Subcutaneous abdominal adipose tissue (tissue), 5 donors: Measurements from ENCODE around the gene SUSD4.

Experiments
- H3K27ac ChIP-seq: one replicate; pipeline ENCODE4 v1.7.0; 2013; ENCODE audit warnings: low read depth, mild to moderate bottlenecking, inconsistent platforms, low read length, moderate library complexity
- H3K27me3 ChIP-seq, 5 donors: one replicate each; pipeline ENCODE4 v1.7.0; 2013; ENCODE audit warnings: low read length in 5 of 5, inconsistent platforms in 1 of 5; ENCODE audit not compliant: control insufficient read depth in 5 of 5, insufficient read depth in 4 of 5
- H3K36me3 ChIP-seq, 5 donors: one replicate each; pipeline ENCODE4 v1.7.0; 2013; ENCODE audit warnings: low read length in 5 of 5; ENCODE audit not compliant: control insufficient read depth in 5 of 5, insufficient read depth in 5 of 5
- H3K4me1 ChIP-seq, 5 donors: one replicate each; pipeline ENCODE4 v1.7.0; 2013; ENCODE audit warnings: low read length in 5 of 5, mild to moderate bottlenecking in 3 of 5, moderate library complexity in 1 of 5; ENCODE audit not compliant: control insufficient read depth in 5 of 5, insufficient read depth in 5 of 5
- H3K4me3 ChIP-seq, 5 donors: one replicate each; pipeline ENCODE4 v1.7.0; 2013; ENCODE audit warnings: low read length in 5 of 5, low read depth in 1 of 5
- H3K9ac ChIP-seq, 5 donors: one replicate each; pipeline ENCODE4 v1.7.0; 2013; ENCODE audit warnings: low read length in 5 of 5, mild to moderate bottlenecking in 4 of 5, moderate library complexity in 3 of 5
- H3K9me3 ChIP-seq, 5 donors: one replicate each; pipeline ENCODE4 v1.7.0; 2013; ENCODE audit warnings: low read length in 5 of 5; ENCODE audit not compliant: control insufficient read depth in 5 of 5
- donor health status: healthy.
- donor health status: healthy.
- donor health status: healthy.
- donor health status: healthy.
- donor health status: healthy.

SUSD4 gene

DNA sequence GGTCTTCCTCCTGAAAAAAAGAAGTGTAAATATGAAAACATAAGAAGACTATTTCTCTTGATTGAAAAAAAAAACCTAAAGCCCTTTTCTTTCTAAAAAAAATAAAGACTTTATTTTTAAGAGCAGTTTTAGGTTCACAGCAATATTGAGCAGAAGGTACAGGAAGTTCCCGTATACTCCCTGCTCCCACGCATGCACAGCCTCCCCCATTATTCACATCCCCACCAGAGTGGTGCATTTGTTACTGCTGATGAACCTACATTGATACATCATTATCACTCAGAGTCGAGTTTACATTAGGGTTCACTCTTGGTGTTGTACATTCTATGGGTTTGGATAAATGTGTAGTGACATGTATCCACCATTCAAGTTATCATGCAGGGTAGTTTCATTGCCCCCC, 128.9 kb downstream of the SUSD4 start:
- H3K4me3 ChIP-seq: no peak overlapping the region
- no peak overlapping the region for H3K9ac ChIP-seq
- peaks cover 0 to 13% (median 2%) of the 10 kb centered on the region in 5 donors for H3K4me1 ChIP-seq
- peaks cover 0 to 11% (median 5%) of the 10 kb centered on the region in 5 donors for H3K9me3 ChIP-seq
- H3K36me3 ChIP-seq: no peaks in the 10 kb centered on the region
- no peak overlapping the region for H3K27ac ChIP-seq
- no peaks in the 10 kb centered on the region for H3K27me3 ChIP-seq

- H3K9me3 ChIP-seq: peaks cover 0 to 11% (median 5%) of the 10 kb centered on the region in 5 donors
- H3K9ac ChIP-seq: no peak overlapping the region
- no peak overlapping the region for H3K4me3 ChIP-seq
- no peak overlapping the region for H3K27ac ChIP-seq
- no peaks in the 10 kb centered on the region for H3K27me3 ChIP-seq
- peaks cover 0 to 13% (median 2%) of the 10 kb centered on the region in 5 donors for H3K4me1 ChIP-seq
- no peaks in the 10 kb centered on the region for H3K36me3 ChIP-seq
Measured at GRCh38 chr1:223234534-223234933, 129.4 kb downstream of the SUSD4 start.

DNA sequence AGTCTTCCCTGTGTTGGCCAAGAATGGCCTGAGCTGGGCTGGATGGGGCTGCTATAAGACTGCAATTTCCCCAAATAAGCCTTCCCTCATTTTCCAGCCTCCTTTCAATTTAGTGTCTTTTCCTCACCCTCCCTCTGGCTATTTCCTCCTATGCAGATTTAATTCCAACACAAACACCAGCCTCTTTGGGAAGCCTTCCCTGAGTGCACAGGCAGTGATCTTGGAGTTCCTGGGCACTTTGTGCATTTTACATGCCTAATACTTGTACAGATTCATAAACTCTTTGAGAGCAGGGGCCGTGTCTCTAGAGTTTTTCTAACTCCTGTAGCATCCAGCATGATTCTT, 129.8 kb downstream of the SUSD4 start:
- Histone ChIP-seq H3K4me1 (peaks cover 0 to 13% (median 2%) of the 10 kb centered on the region in 5 donors), H3K27ac (no peak overlapping the region), H3K9me3 (peaks cover 0 to 11% (median 5%) of the 10 kb centered on the region in 5 donors), H3K9ac (no peak overlapping the region), H3K36me3 (no peaks in the 10 kb centered on the region), H3K27me3 (no peaks in the 10 kb centered on the region), H3K4me3 (no peak overlapping the region)

DNA sequence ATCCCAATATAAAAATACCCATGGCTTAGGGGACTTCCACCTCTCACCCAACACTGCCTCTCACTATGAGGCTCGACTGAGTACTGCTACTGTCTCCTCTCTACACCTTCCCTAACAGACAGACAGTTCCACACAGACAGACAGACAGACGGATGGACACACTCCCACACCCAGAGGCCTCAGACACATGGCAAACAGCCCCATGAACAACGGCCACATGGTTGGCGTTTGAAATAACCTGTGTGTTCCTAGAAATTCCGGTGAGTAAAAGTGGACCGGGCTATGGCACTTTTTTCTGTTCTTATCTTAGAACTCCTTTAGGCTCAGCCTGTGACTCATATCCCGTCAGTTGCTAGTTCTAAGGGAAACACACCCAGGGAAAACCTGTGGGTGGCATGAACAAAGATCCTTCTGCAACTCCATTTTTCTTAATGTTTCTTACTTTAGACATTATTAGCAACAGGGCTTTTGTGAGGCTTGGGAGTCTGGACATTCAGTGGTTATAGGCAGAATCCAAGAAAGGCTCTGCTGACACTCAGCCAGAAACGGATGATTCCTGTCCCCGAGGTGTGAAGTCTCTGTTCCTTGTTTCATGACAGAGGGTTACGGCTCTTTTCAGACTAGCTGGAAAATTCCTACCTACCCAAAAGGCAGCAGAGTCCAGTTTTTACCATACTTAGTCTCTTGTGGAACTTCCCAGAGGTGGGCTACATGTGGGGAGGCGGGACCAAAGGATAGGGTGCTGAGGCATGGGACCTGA, 130.4 kb downstream of the SUSD4 start:
- H3K4me1 ChIP-seq: peaks cover 0 to 13% (median 2%) of the 10 kb centered on the region in 5 donors
- no peaks in the 10 kb centered on the region for H3K36me3 ChIP-seq
- no peak overlapping the region for H3K27ac ChIP-seq
- peaks cover 0 to 11% (median 5%) of the 10 kb centered on the region in 5 donors for H3K9me3 ChIP-seq
- no peaks in the 10 kb centered on the region for H3K27me3 ChIP-seq
- no peak overlapping the region for H3K9ac ChIP-seq
- H3K4me3 ChIP-seq: no peak overlapping the region

GRCh38 chr1:223233019-223233409, 131.0 kb downstream of the SUSD4 start:
- Histone ChIP-seq H3K27ac (no peak overlapping the region), H3K27me3 (no peaks in the 10 kb centered on the region), H3K4me3 (no peak overlapping the region), H3K4me1 (peaks cover 0 to 13% (median 2%) of the 10 kb centered on the region in 5 donors), H3K36me3 (no peaks in the 10 kb centered on the region), H3K9ac (no peak overlapping the region), H3K9me3 (peaks cover 0 to 11% (median 5%) of the 10 kb centered on the region in 5 donors)

- H3K27me3 ChIP-seq: peaks cover 0 to 4% (median 0%) of the 10 kb centered on the region in 5 donors
- no peak overlapping the region for H3K9ac ChIP-seq
- peaks cover 0 to 1% (median 0%) of the 10 kb centered on the region in 5 donors for H3K9me3 ChIP-seq
- peaks cover 0 to 13% (median 2%) of the 10 kb centered on the region in 5 donors for H3K4me1 ChIP-seq
- no peak overlapping the region for H3K27ac ChIP-seq
- no peak overlapping the region for H3K4me3 ChIP-seq
- no peaks in the 10 kb centered on the region for H3K36me3 ChIP-seq
Measured at GRCh38 chr1:223231581-223231980, 132.4 kb downstream of the SUSD4 start.

- no peaks in the 10 kb centered on the region for H3K9me3 ChIP-seq
- H3K27ac ChIP-seq: no peak overlapping the region
- H3K27me3 ChIP-seq: peaks cover 0 to 4% (median 0%) of the 10 kb centered on the region in 5 donors
- peaks cover 0 to 13% (median 2%) of the 10 kb centered on the region in 5 donors for H3K4me1 ChIP-seq
- no peak overlapping the region for H3K4me3 ChIP-seq
- no peaks in the 10 kb centered on the region for H3K36me3 ChIP-seq
- no peak overlapping the region for H3K9ac ChIP-seq
Measured at GRCh38 chr1:223231011-223231572, 132.9 kb downstream of the SUSD4 start.

DNA sequence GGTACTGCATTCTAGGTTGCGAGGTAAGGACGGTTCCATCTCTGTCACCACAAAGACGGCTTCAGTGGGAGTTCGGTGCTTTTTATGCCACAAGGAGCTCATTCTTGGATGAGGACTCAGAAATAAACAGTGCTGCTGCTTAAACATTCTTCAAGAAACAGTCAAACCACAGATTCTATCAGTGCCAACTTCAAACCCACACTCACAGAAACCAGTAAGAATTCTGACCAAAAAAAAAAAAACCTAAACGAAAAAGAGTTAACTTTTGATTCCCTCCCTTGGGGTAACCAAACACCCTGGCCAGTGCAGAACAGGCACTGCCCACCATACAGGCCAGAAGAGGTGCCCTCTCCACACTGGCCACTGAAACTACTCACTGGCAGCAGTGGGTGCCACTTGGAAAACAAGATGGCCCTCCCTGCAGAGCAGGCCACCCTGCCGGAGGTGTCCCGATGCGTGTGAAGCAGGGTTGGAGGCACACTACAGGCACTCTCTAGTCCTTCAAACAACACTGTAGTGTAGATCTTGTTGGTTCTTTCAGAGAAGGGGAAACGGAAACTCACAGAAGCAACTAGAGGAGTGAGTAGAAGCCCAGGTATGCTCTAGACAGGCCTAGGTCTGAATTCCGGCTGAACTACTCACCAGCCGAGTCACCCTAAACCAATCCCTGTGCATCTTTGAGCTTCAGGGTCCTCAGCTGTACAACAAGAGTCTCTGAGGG, 133.7 kb downstream of the SUSD4 start:
- Histone ChIP-seq H3K4me3 (no peak overlapping the region), H3K4me1 (peaks cover 0 to 13% (median 2%) of the 10 kb centered on the region in 5 donors), H3K36me3 (no peaks in the 10 kb centered on the region), H3K9ac (no peak overlapping the region), H3K9me3 (no peaks in the 10 kb centered on the region), H3K27ac (no peak overlapping the region), H3K27me3 (peaks cover 0 to 4% (median 0%) of the 10 kb centered on the region in 5 donors)

DNA sequence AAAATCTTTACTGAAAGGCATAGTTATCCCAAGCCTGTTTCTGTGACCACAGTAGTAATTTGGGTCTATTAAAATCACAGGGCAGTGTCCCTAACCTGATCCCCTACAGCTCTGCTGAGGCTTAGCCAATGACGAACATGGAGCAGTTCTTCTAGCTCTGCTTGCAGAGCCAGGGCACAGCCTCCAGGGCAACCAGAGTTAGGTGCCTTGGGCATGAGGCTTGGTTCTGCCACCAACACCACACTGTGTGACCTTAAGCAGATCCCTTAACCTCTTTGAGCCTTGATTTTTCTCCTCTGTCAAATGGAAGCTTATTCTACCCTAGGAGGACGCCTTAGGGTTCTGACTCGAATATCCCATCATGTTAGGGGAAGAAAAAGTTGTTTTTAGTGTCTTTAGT, 134.2 kb downstream of the SUSD4 start:
- Histone ChIP-seq H3K9me3 (no peaks in the 10 kb centered on the region), H3K4me3 (no peak overlapping the region), H3K4me1 (peaks cover 0 to 13% (median 2%) of the 10 kb centered on the region in 5 donors), H3K9ac (no peak overlapping the region), H3K36me3 (no peaks in the 10 kb centered on the region), H3K27me3 (peaks cover 0 to 4% (median 0%) of the 10 kb centered on the region in 5 donors), H3K27ac (no peak overlapping the region)
